ES-I3 (cell line): ENCODE results near the gene ALG10.
"Not testable (repeated sequence)": the region's sequence is repeated elsewhere in the genome, so short reads cannot be mapped to it uniquely, and the experiment has no call there.

ENCODE experiments used
- H3K36me3 ChIP-seq: 2 replicates; pipeline ENCODE4 v1.6.1; 2013; ENCODE audit warnings: mild to moderate bottlenecking, low read length, control low read depth, moderate library complexity; ENCODE audit not compliant: insufficient read depth
- H3K4me1 ChIP-seq: 2 replicates; pipeline ENCODE4 v1.6.1; 2013; ENCODE audit warnings: mild to moderate bottlenecking, control low read depth, low read length; ENCODE audit not compliant: insufficient read depth
- H3K9ac ChIP-seq: 2 replicates; pipeline ENCODE4 v1.6.1; 2013; ENCODE audit warnings: low read depth, mild to moderate bottlenecking, low read length, moderate library complexity
- H3K9me3 ChIP-seq: 2 replicates; pipeline ENCODE4 v1.6.1; 2013; ENCODE audit warnings: mild to moderate bottlenecking, low read length, moderate library complexity; ENCODE audit not compliant: control insufficient read depth, insufficient read depth

Gene ALG10, protein sequence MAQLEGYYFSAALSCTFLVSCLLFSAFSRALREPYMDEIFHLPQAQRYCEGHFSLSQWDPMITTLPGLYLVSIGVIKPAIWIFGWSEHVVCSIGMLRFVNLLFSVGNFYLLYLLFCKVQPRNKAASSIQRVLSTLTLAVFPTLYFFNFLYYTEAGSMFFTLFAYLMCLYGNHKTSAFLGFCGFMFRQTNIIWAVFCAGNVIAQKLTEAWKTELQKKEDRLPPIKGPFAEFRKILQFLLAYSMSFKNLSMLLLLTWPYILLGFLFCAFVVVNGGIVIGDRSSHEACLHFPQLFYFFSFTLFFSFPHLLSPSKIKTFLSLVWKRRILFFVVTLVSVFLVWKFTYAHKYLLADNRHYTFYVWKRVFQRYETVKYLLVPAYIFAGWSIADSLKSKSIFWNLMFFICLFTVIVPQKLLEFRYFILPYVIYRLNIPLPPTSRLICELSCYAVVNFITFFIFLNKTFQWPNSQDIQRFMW

DNA sequence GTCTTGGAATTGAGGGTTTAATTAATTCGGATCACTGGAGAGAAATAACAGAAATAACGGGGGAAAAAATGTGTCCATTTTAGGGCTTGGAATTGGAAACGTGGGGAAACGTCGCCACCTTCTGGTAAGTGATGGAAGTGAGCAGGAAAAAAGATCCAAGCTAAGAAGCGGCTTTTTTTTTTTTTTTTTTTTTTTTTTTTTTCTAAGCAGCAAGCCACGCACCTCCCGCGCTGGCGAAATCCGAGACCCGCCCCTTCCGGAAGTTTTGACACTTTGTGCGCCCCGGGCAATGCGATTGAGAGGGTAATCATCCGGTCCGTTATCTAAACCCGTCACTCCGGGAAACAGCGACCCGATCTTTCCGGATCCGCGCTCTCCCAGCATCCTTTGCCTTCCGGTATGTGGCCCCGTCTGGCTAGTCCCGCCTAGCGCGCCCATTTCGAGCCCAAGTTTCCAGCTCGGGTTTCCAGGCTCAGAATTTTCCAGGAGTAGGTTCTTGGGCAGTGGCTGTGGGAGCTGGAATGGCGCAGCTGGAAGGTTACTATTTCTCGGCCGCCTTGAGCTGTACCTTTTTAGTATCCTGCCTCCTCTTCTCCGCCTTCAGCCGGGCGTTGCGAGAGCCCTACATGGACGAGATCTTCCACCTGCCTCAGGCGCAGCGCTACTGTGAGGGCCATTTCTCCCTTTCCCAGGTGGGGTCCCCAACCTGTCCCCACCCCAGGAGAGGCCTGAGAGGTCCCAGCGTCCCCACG, at the start of gene ALG10:
ALG10 (plus strand) TSS at position 418 of the 752 bp plus-strand sequence; CDS start at position 522, 104 bp downstream.
- no peaks in the 10 kb centered on the region for H3K9me3 ChIP-seq
- peak within 1 kb of the TSS; percentile 77 for H3K9ac ChIP-seq
- no peaks in the 10 kb centered on the region for H3K4me1 ChIP-seq
- H3K36me3 ChIP-seq = no peaks in the 10 kb centered on the region

DNA sequence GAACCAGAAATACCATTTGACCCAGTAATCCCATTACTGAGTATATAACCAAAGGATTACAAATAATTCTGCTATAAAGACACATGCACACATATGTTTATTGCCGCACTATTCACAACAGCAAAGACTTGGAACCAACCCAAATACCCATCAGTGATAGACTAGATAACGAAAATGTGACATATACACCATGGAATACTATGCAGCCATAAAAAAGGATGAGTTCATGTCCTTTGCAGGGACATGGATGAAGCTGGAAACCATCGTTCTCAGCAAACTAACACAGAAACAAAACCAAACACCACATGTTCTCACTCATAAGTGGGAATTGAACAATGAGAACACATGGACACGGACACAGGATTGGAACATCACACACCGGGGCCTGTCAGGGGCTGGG, 49.4 kb upstream of the ALG10 start:
- not testable (repeated sequence) for H3K9me3 ChIP-seq

GRCh38 chr12:33977887-33978286, 44.4 kb upstream of the ALG10 start:
- H3K9ac ChIP-seq = no peak overlapping the region
- H3K36me3 ChIP-seq = no peaks in the 10 kb centered on the region
- H3K4me1 ChIP-seq = no peaks in the 10 kb centered on the region
- H3K9me3 ChIP-seq = no peaks in the 10 kb centered on the region

More for the DNA sequence above, 49.4 kb upstream of the ALG10 start:
- not testable (repeated sequence) for H3K36me3 ChIP-seq, H3K9ac ChIP-seq, H3K4me1 ChIP-seq

- no peaks in the 10 kb centered on the region for H3K9me3 ChIP-seq
- H3K9ac ChIP-seq = no peak overlapping the region
- H3K4me1 ChIP-seq = peaks cover 6% of the 10 kb centered on the region; the same call in 1 of the 2 replicates
- no peaks in the 10 kb centered on the region for H3K36me3 ChIP-seq
Observed at GRCh38 chr12:33988197-33988805, 34.0 kb upstream of the ALG10 start.

GRCh38 chr12:33988913-33989312, 33.4 kb upstream of the ALG10 start:
- H3K36me3 ChIP-seq = no peaks in the 10 kb centered on the region
- peaks cover 6% of the 10 kb centered on the region; the same call in 1 of the 2 replicates for H3K4me1 ChIP-seq
- H3K9me3 ChIP-seq = no peaks in the 10 kb centered on the region
- H3K9ac ChIP-seq = no peak overlapping the region; the same call in 1 of the 2 replicates

- no peak overlapping the region for H3K9ac ChIP-seq
- no peaks in the 10 kb centered on the region for H3K36me3 ChIP-seq
- H3K4me1 ChIP-seq = no peaks in the 10 kb centered on the region; the same call in 1 of the 2 replicates
- H3K9me3 ChIP-seq = no peaks in the 10 kb centered on the region
Observed at GRCh38 chr12:33994857-33995808, 27.2 kb upstream of the ALG10 start.

- not testable (repeated sequence) for H3K9ac ChIP-seq, H3K9me3 ChIP-seq, H3K36me3 ChIP-seq, H3K4me1 ChIP-seq
Observed at GRCh38 chr12:34008835-34009234, 13.5 kb upstream of the ALG10 start.

GRCh38 chr12:34016361-34016760, 5.9 kb upstream of the ALG10 start:
- H3K36me3 ChIP-seq = no peaks in the 10 kb centered on the region

GRCh38 chr12:34021071-34021470, 1.2 kb upstream of the ALG10 start:
- Histone ChIP-seq H3K9ac (no peak overlapping the region), H3K9me3 (no peaks in the 10 kb centered on the region)

More at GRCh38 chr12:34016361-34016760, 5.9 kb upstream of the ALG10 start:
- no peak overlapping the region for H3K9ac ChIP-seq
- no peaks in the 10 kb centered on the region for H3K4me1 ChIP-seq
- no peaks in the 10 kb centered on the region for H3K9me3 ChIP-seq

GRCh38 chr12:34027661-34028060, 5.4 kb downstream of the ALG10 start:
- not testable (repeated sequence) for H3K9ac ChIP-seq, H3K9me3 ChIP-seq, H3K4me1 ChIP-seq, H3K36me3 ChIP-seq

More at GRCh38 chr12:34021071-34021470, 1.2 kb upstream of the ALG10 start:
- Histone ChIP-seq H3K4me1 (no peaks in the 10 kb centered on the region), H3K36me3 (no peaks in the 10 kb centered on the region)

DNA sequence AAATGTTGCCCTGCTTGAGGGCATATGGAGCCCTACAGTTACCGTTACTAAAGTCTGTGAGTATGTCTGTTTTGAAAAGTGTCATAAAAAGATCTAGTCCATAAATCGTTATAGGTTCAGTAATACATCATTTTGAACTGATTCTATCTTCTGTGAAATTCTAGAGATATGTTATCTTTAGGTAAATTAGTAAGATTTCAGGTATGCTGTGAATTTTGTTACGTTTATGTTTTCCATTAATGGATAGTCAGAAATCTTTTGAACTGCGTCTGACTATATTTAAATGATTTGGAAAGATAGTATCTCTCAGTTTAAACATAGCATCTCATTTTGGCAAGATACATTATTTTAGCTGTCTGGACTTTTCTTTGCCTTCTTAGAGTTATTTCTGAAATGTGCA, 8.3 kb downstream of the ALG10 start:
- no peaks in the 10 kb centered on the region for H3K36me3 ChIP-seq

DNA sequence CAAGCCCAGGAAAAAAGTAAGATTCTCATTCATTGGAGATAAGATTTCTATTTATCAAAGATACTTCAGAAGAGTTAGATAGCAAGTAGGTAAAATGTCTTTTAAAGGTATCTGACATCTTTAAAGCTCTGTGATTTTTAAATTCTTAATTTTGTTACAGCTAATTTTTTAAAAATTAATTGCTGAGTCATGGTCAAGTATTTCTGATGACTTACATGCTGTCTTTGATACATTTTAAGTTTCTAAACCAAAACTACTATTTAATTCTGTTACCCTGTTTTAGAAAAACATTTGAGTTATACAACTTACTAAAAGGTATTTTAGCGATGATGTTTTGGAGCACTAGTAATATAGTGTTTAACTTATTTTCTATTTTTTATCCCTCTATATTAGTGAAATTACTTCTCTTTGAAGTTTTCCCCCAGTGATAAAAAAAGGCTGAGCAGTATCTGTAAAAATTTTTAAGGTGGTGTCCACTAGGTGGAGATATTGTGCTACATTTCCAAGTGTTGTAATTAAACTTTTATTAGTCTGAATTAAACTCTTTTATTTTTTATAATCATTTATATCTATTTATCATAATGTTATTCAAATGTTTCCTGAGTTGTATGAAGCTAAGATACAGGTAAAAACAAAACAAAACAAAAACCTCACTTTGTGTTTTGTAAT, 11.5 kb downstream of the ALG10 start:
- Histone ChIP-seq H3K9me3 (no peaks in the 10 kb centered on the region), H3K36me3 (no peaks in the 10 kb centered on the region), H3K9ac (no peak overlapping the region), H3K4me1 (no peaks in the 10 kb centered on the region)

More for the DNA sequence above, 8.3 kb downstream of the ALG10 start:
- Histone ChIP-seq H3K4me1 (no peaks in the 10 kb centered on the region), H3K9ac (no peak overlapping the region), H3K9me3 (no peaks in the 10 kb centered on the region)

GRCh38 chr12:34038357-34038756, 16.1 kb downstream of the ALG10 start:
- H3K4me1 ChIP-seq, H3K9me3 ChIP-seq, H3K36me3 ChIP-seq, H3K9ac ChIP-seq: not testable (repeated sequence)
